GM23338 (cell line): Measurements from ENCODE around the gene GCN1. TPM values are rescaled to one million over a fixed set of nuclear protein-coding genes. Genes with fewer than 3 reads are reported as not detected.

Experiments
- ATAC-seq: fragments of 200-7000 bp; cut with Tn5 transposase; 3 replicates; pipeline ENCODE4 v1.9.1; 2020
- DNase-seq: peaks from one replicate; pipeline ENCODE4 v3.0.0-alpha.2; 2015; ENCODE audit warnings: low spot score
- H2AFZ ChIP-seq: fragments of 200-600 bp; sonication (generic); 2 replicates; pipeline ENCODE4 v1.8.0; 2016; ENCODE audit warnings: antibody characterized with exemption, mild to moderate bottlenecking, moderate library complexity
- H3F3A ChIP-seq: fragments of 200-600 bp; sonication (generic); replicated peaks from 2 replicates; pipeline ENCODE4 v1.8.0; 2017; ENCODE audit warnings: antibody characterized with exemption, mixed run types, low read depth
- H3K27ac ChIP-seq: fragments of 200-600 bp; sonication (generic); 2 replicates; pipeline ENCODE4 v1.6.1; 2016; ENCODE audit warnings: low read depth
- H3K27me3 ChIP-seq: fragments of 200-600 bp; sonication (generic); 2 replicates; pipeline ENCODE4 v1.8.0; 2016; ENCODE audit warnings: mild to moderate bottlenecking, mixed run types, moderate library complexity; ENCODE audit not compliant: insufficient read depth
- H3K36me3 ChIP-seq: fragments of 200-600 bp; sonication (generic); 2 replicates; pipeline ENCODE4 v1.8.0; 2016; ENCODE audit warnings: mild to moderate bottlenecking; ENCODE audit not compliant: insufficient read depth
- H3K4me1 ChIP-seq: fragments of 200-600 bp; sonication (generic); 2 replicates; pipeline ENCODE4 v1.8.0; 2016; ENCODE audit warnings: mild to moderate bottlenecking, moderate library complexity; ENCODE audit not compliant: insufficient read depth
- H3K4me2 ChIP-seq: fragments of 200-600 bp; sonication (generic); 2 replicates; pipeline ENCODE4 v1.7.1; 2017; ENCODE audit warnings: mixed run types
- H3K4me3 ChIP-seq: fragments of 200-600 bp; sonication (generic); 2 replicates; pipeline ENCODE4 v1.6.1; 2016; ENCODE audit warnings: mixed run types
- H3K79me2 ChIP-seq: fragments of 200-600 bp; sonication (generic); replicated peaks from 2 replicates; pipeline ENCODE4 v1.8.0; 2017; ENCODE audit warnings: mild to moderate bottlenecking; ENCODE audit not compliant: insufficient read depth
- H3K9me2 ChIP-seq: fragments of 200-600 bp; sonication (generic); 2 replicates; pipeline ENCODE4 v1.8.0; 2017; ENCODE audit not compliant: insufficient read depth
- H4K20me1 ChIP-seq: fragments of 200-600 bp; sonication (generic); replicated peaks from 2 replicates; pipeline ENCODE4 v1.8.0; 2017; ENCODE audit warnings: mild to moderate bottlenecking; ENCODE audit not compliant: insufficient read depth
- H3K27ac Mint-ChIP-seq: 2 replicates; pipeline ENCODE4 v1.8.0; 2020; ENCODE audit warnings: inconsistent platforms, mild to moderate bottlenecking, moderate library complexity, mixed read lengths
- H3K27me3 Mint-ChIP-seq: 3 replicates; pipeline ENCODE4 v1.8.0; 2022; ENCODE audit warnings: low read depth, mild to moderate bottlenecking, moderate library complexity, mixed read lengths, inconsistent platforms; ENCODE audit not compliant: insufficient read depth, poor library complexity
- H3K36me3 Mint-ChIP-seq: 3 replicates; pipeline ENCODE4 v1.8.0; 2021; ENCODE audit warnings: low read depth, mild to moderate bottlenecking, inconsistent platforms, moderate library complexity, mixed read lengths
- H3K4me1 Mint-ChIP-seq: 3 replicates; pipeline ENCODE4 v1.8.0; 2020; ENCODE audit warnings: mild to moderate bottlenecking, inconsistent platforms, mixed read lengths
- H3K4me3 Mint-ChIP-seq: 3 replicates; pipeline ENCODE4 v1.8.0; 2021; ENCODE audit warnings: moderate library complexity, mild to moderate bottlenecking, inconsistent platforms, mixed read lengths
- H3K9me3 Mint-ChIP-seq: 3 replicates; pipeline ENCODE4 v1.8.0; 2020; ENCODE audit warnings: moderate library complexity, mild to moderate bottlenecking, inconsistent platforms, mixed read lengths
- CREB1 ChIP-seq: fragments of 250-450 bp; sonication (Bioruptor Pico); IDR thresholded peaks from 2 replicates; pipeline ENCODE4 v1.5.0; 2020; ENCODE audit warnings: low read depth, mild to moderate bottlenecking, moderate library complexity
- CTCF ChIP-seq, 2 experiments: fragments of 200-600 bp in 1 of 2; sonication (generic) in 1 of 2; conservative IDR thresholded peaks; 2 replicates each; pipeline versions ENCODE4 v1.5.1 to v1.6.1; 2016 to 2017; ENCODE audit warnings: antibody characterized with exemption in 2 of 2, low read depth in 2 of 2, mild to moderate bottlenecking in 2 of 2, moderate library complexity in 1 of 2
- EZH2 ChIP-seq: fragments of 200-600 bp; sonication (generic); IDR thresholded peaks from one replicate; pipeline ENCODE4 v1.8.0; 2017; ENCODE audit warnings: antibody characterized with exemption, mild to moderate bottlenecking, low read depth; ENCODE audit not compliant: unreplicated experiment
- EZH2phosphoT487 ChIP-seq: fragments of 200-600 bp; sonication (generic); IDR thresholded peaks from one replicate; pipeline ENCODE4 v1.8.1; 2018; ENCODE audit warnings: antibody characterized with exemption; ENCODE audit not compliant: unreplicated experiment
- NANOG ChIP-seq: IDR thresholded peaks from 2 replicates; pipeline ENCODE4 v1.6.1; 2016; ENCODE audit warnings: antibody characterized with exemption, borderline replicate concordance
- POLR2AphosphoS5 ChIP-seq: IDR thresholded peaks from 2 replicates; pipeline ENCODE4 v1.6.1; 2016; ENCODE audit warnings: antibody characterized with exemption, low read depth
- REST ChIP-seq: IDR thresholded peaks from one replicate; pipeline ENCODE4 v1.6.1; 2018; ENCODE audit warnings: antibody characterized with exemption; ENCODE audit not compliant: unreplicated experiment
- STAT1 ChIP-seq: IDR thresholded peaks from one replicate; pipeline ENCODE4 v1.6.1; 2016; ENCODE audit warnings: antibody characterized with exemption; ENCODE audit not compliant: unreplicated experiment
- ZNF114 ChIP-seq: fragments of 250-450 bp; sonication (Bioruptor Pico); IDR thresholded peaks from 2 replicates; pipeline ENCODE4 v1.5.0; 2020; ENCODE audit warnings: mild to moderate bottlenecking, moderate library complexity
- ZNF462 ChIP-seq: fragments of 250-450 bp; sonication (Bioruptor Pico); IDR thresholded peaks from 2 replicates; pipeline ENCODE4 v1.5.0; 2020; ENCODE audit warnings: mild to moderate bottlenecking, moderate library complexity
- polyA plus RNA-seq: library from polyadenylated mRNA; unstranded; fragments of >200 nt; fragmentation: Nextera tagmentation; extraction: Ambion mirVana; gene quantifications from 2 replicates; pipeline ENCODE4 v1.2.1, GENCODE V29; 2016
- total RNA-seq: library from RNA; depleted of rRNA; stranded (reverse); fragments of >200 nt; shearing (Covaris generic); gene quantifications from 2 replicates; pipeline ENCODE4 v1.2.3, GENCODE V29; 2014

Gene GCN1
- total and polyA plus RNA-seq, 2 experiments from 2014 or later: 18.0 to 177 TPM

GRCh38 chr12:120190985-120191480, 3.5 kb downstream of the GCN1 start (continued):
- TF ChIP-seq REST: no peak

GRCh38 chr12:120190386-120190785, 4.1 kb downstream of the GCN1 start:
- Histone ChIP-seq H3K79me2 (peaks cover 77% of the 10 kb centered on the region), H3K27me3 (no peaks in the 10 kb centered on the region), H4K20me1 (peaks cover 15% of the 10 kb centered on the region), H3F3A (peaks cover 12% of the 10 kb centered on the region), H3K4me2 (no peak overlapping the region), H3K4me3 (no peak overlapping the region), H2AFZ (no peak overlapping the region), H3K9me2 (no peaks in the 10 kb centered on the region), H3K36me3 (peaks cover 31% of the 10 kb centered on the region), H3K27ac (no peak overlapping the region), H3K4me1 (peaks cover 10% of the 10 kb centered on the region; the same call in 1 of the 2 replicates)
- ATAC-seq: no peak
- Mint-ChIP-seq H3K27me3 (peaks cover 7% of the 10 kb centered on the region), H3K9me3 (no peaks in the 10 kb centered on the region), H3K36me3 (peaks cover 65% of the 10 kb centered on the region), H3K4me3 (no peak overlapping the region), H3K4me1 (peaks cover 6% of the 10 kb centered on the region; the same call in 2 of the 3 replicates), H3K27ac (no peak overlapping the region; the same call in 1 of the 2 replicates)
- DNase-seq: no peak
- TF ChIP-seq EZH2 (no peak), CREB1 (CRISPR knock-in tag) (no peak), ZNF114 (CRISPR knock-in tag) (no peak), CTCF (conservative IDR thresholded peaks at IDR 0.05; ENCODE audit: low read depth in 2 of 2) (no peak), EZH2phosphoT487 (no peak), REST (no peak), NANOG (no peak), STAT1 (no peak), POLR2AphosphoS5 (no peak), ZNF462 (CRISPR knock-in tag) (no peak)
